GM10266 (cell line): ENCODE data around the gene MUL1.

Source experiments
- DNase-seq: peaks from one replicate; pipeline ENCODE4 v3.0.0; 2012; ENCODE audit errors: extremely low spot score
- TF ChIP-seq, protein P1 (sequence below): IDR thresholded peaks from 2 replicates; pipeline ENCODE4 v1.5.1; 2012; ENCODE audit warnings: mild to moderate bottlenecking, low read depth; ENCODE audit not compliant: control insufficient read depth, insufficient read depth; ENCODE audit errors: missing control alignments

The MUL1 gene

DNA sequence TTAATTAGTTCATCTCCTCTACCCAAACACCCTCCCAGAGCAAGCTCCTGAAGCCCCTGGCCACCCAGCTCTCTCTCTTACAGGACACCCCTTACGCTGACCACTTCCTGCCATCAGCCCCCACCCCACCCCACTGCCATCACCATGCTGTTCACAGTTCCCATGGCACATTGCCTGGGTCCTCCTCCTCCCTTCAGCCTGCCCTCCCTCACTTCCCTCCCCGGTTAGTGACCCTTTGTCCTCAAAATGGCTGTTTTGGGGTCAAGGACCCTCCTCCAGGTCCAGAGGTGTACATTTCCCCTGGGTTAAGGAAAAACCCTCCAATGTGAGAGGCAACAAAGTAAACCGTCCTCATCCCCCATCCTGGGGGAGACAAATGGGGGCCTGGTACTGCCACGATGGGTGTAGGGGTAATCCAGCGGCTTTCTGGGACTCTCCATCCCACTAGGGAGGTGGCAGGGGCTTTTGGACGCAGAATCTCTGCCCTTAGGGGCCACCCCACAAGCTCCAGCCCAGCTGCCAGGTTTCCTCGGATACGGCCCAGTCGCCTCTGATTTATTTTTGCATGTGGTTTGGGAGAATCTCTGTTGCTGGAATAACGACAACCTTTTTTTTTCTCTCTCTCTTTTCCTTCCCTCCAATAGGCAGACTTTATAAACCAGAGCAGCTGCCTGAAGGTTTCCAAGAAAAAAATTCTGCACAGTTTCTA lies 30.4 kb downstream of the MUL1 start:
- no peak for DNase-seq
- TF ChIP-seq, protein P1, sequence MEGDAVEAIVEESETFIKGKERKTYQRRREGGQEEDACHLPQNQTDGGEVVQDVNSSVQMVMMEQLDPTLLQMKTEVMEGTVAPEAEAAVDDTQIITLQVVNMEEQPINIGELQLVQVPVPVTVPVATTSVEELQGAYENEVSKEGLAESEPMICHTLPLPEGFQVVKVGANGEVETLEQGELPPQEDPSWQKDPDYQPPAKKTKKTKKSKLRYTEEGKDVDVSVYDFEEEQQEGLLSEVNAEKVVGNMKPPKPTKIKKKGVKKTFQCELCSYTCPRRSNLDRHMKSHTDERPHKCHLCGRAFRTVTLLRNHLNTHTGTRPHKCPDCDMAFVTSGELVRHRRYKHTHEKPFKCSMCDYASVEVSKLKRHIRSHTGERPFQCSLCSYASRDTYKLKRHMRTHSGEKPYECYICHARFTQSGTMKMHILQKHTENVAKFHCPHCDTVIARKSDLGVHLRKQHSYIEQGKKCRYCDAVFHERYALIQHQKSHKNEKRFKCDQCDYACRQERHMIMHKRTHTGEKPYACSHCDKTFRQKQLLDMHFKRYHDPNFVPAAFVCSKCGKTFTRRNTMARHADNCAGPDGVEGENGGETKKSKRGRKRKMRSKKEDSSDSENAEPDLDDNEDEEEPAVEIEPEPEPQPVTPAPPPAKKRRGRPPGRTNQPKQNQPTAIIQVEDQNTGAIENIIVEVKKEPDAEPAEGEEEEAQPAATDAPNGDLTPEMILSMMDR, result no peak

DNA sequence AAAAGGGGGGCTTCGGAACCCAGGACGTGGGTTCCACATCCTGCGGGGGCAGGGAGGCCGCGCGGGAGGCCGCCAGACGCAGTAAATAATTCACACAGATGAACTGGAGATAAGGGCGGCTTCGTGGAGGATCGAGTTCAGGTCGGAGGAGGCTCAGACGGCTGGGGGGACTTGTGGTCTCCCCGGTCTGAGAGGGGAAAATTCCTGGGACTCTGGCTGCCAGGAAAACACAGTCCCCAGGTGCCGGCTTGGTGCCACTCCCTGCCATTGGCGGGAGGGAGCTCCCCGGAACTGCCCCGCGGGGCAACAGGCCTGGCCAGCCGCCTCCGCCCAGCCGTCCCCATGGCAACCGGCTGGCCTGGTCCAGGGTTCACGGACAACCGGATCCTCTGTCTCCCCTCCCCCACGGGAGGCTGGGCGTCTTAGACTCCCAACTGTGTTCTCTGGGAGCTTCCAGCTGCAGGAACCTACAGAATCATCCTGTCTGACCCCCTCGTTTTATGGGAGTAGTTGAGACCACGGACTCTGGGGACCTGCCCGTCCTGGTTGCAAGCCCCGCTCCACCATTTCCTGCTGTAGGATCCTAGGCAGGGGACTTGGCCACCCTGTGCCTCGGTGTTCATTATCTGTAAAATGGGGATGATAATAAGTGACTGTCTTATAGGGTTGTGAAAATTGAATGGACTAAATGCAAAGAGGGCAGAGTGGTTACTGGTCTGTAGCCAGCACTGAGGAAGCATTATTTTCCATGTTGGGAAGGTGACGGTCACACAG lies 31.5 kb downstream of the MUL1 start:
- TF ChIP-seq, protein P1, result no peak
- DNase-seq, result no peak

DNA sequence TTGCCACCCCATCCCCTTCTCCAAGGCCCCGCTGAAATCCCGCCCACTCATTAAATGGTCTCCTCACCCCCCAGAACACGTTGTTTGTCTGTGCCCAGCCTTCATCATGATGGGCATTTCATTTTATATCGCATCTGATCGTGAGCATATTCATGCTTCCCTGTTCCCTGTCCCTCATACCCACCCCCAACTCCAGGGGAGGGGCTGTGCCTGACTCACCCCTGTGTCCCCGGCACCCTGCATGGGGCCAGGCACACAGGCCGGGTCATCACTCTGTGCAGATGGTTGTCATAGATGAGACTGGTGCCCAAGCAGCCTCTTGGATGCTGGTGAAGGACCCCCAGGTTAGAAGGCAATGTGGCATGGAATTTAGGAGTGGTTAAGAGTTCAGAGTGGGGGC lies 33.0 kb downstream of the MUL1 start:
- DNase-seq, result no peak
- TF ChIP-seq, protein P1, result no peak

DNA sequence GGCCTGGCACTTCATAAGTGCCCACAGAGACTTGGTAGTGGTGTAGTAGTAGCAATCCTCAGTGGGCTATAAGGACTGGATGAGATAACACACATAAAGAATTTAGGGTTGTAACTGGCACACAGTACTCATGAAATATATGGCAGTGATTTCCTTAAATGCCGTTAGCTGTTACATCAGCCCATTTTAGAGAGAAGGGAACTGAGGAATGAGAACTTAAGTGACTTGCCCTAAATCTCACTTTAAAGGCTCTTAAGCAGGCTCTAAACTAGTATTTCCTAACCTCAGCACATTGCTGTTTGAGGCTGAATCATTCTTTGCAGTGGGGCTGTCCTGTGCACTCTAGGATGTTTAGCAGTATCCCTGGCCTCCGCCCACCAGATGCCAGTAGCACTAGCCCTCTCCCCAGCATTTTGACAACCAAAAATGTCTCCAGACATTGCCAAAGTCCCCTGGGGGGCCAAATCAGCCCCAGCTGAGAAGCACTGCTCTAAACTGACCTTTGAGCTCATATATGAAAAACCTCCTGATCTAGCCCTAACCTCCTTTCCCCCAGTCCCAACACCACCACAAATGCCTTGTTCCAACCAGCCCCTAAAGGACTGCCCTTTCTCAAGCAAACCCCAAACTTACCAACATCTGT lies 33.5 kb downstream of the MUL1 start:
- TF ChIP-seq, protein P1, result no peak
- DNase-seq, result no peak

DNA sequence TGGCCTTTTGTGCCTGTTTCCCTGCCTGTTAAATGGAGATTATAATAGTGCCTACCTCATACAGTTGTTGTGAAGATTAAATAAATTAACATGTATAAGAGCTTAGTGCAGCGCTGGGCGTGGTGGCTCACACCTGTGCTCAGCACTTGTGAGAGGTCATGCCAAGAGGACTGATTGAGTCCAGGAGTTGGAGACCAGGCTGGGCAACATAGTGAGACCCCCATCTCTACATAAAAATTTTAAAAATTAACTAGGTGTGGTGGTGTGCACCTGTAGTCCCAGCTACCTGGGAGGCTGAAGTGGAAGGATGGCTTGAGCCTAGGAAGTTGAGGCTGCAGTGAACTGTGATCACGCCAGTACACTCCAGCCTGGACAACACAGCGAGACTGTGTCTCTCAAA lies 34.1 kb downstream of the MUL1 start:
- TF ChIP-seq, protein P1, result no peak
- no peak for DNase-seq

DNA sequence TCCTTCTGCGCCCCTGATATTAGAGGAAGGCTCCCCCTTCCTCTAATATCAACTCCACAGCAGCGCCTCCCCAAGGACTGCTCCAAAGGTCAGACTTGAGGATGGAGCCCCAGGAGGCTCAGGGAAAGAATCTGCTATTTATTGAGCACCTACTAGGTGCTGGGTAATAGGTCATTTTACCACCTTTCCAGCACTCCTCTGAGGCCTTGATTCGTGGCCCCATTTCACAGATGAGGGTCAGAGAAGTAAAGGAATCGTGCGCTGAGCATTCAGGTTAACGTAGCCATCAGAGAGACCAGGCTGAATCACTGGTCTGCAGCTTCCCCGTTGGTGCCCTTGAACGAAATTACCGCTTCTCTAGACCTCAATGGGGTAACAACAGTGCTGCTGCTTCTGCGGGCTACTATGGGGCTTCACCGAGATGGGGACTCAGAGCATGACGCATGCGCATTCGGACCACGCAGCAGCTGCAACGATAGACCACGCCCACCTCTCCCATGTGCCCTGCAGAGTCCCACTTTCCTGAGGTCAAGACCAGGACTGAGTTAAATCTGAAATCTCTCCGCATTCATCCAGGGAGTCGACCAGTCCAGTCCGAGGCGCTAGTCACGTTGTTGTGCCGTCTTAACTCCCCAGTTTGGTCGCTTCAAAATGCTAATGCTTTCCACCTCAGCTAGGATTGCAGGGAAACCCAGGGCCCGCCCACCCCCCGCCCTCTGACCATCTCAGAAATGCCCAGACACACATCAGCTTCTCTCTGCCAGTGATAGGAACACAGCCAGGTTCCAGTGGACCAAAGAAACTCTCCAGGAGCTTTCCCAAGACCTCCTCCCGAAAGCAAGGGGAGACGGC lies 34.9 kb downstream of the MUL1 start:
- peak; percentile 82 for DNase-seq
- TF ChIP-seq, protein P1, result no peak
